IPS-20b (cell line): ENCODE measurements around the gene TXLNG.
"Not testable (repeated sequence)": the region's sequence is repeated elsewhere in the genome, so short reads cannot be mapped to it uniquely, and the experiment has no call there.

Experiments
- H3K27ac ChIP-seq: one replicate; pipeline ENCODE4 v1.5.1; 2013; ENCODE audit warnings: low read length
- H3K27me3 ChIP-seq: 2 replicates; pipeline ENCODE4 v1.6.1; 2013; ENCODE audit warnings: mild to moderate bottlenecking, low read length, inconsistent platforms; ENCODE audit not compliant: insufficient read depth
- H3K36me3 ChIP-seq: 2 replicates; pipeline ENCODE4 v1.6.1; 2013; ENCODE audit warnings: low read depth, mild to moderate bottlenecking, inconsistent platforms, low read length, moderate library complexity; ENCODE audit not compliant: insufficient read depth
- H3K4me1 ChIP-seq: 2 replicates; pipeline ENCODE4 v1.6.1; 2013; ENCODE audit warnings: mild to moderate bottlenecking, control low read depth, inconsistent platforms, low read length, moderate library complexity; ENCODE audit not compliant: insufficient read depth
- H3K4me3 ChIP-seq: 2 replicates; pipeline ENCODE4 v1.5.1; 2013; ENCODE audit warnings: mild to moderate bottlenecking, low read length, inconsistent platforms
- H3K9ac ChIP-seq: 2 replicates; pipeline ENCODE4 v1.6.1; 2013; ENCODE audit warnings: low read depth, mild to moderate bottlenecking, inconsistent platforms, low read length, moderate library complexity
- H3K9me3 ChIP-seq: 2 replicates; pipeline ENCODE4 v1.6.1; 2013; ENCODE audit warnings: mild to moderate bottlenecking, low read depth, low read length, inconsistent platforms; ENCODE audit not compliant: insufficient read depth

Gene TXLNG

GRCh38 chrX:16786139-16786790 is at the start of gene TXLNG:
TXLNG (plus strand) TSS chrX:16786466; CDS start chrX:16786488, 22 bp downstream.
- no peak within 1 kb of the TSS for H3K27ac ChIP-seq

GRCh38 chrX:16737024-16737423 is 49.2 kb upstream of the TXLNG start:
- Histone ChIP-seq H3K27ac (no peak overlapping the region), H3K27me3 (no peaks in the 10 kb centered on the region), H3K9ac (no peak overlapping the region), H3K9me3 (no peaks in the 10 kb centered on the region), H3K4me3 (no peak overlapping the region), H3K4me1 (no peaks in the 10 kb centered on the region), H3K36me3 (peaks cover 58% of the 10 kb centered on the region)

More at GRCh38 chrX:16786139-16786790, at the start of gene TXLNG:
- peaks cover 24% of the 10 kb centered on the region; the same call in 1 of the 2 replicates for H3K36me3 ChIP-seq
- H3K9ac ChIP-seq: peak within 1 kb of the TSS; percentile 90; the same call in 1 of the 2 replicates
- H3K4me3 ChIP-seq: peak within 1 kb of the TSS; percentile 96
- no peaks in the 10 kb centered on the region for H3K27me3 ChIP-seq
- H3K4me1 ChIP-seq: peaks cover 4% of the 10 kb centered on the region; the same call in 1 of the 2 replicates
- no peaks in the 10 kb centered on the region for H3K9me3 ChIP-seq

- no peak overlapping the region for H3K27ac ChIP-seq
- H3K36me3 ChIP-seq: peaks cover 76% of the 10 kb centered on the region
- H3K9me3 ChIP-seq: no peaks in the 10 kb centered on the region
- H3K27me3 ChIP-seq: no peaks in the 10 kb centered on the region
- H3K9ac ChIP-seq: no peak overlapping the region; the same call in 1 of the 2 replicates
- no peaks in the 10 kb centered on the region for H3K4me1 ChIP-seq
- H3K4me3 ChIP-seq: no peak overlapping the region
Observed at GRCh38 chrX:16739574-16739973, 46.7 kb upstream of the TXLNG start.

GRCh38 chrX:16743604-16744325 is 42.5 kb upstream of the TXLNG start:
- no peaks in the 10 kb centered on the region for H3K27me3 ChIP-seq
- no peak overlapping the region for H3K9ac ChIP-seq
- peaks cover 62% of the 10 kb centered on the region for H3K36me3 ChIP-seq
- no peak overlapping the region for H3K4me3 ChIP-seq
- H3K9me3 ChIP-seq: no peaks in the 10 kb centered on the region
- no peak overlapping the region for H3K27ac ChIP-seq
- H3K4me1 ChIP-seq: no peaks in the 10 kb centered on the region

GRCh38 chrX:16745102-16745501 is 41.2 kb upstream of the TXLNG start:
- no peak overlapping the region for H3K4me3 ChIP-seq

GRCh38 chrX:16745659-16746058 is 40.6 kb upstream of the TXLNG start:
- Histone ChIP-seq H3K9me3 (no peaks in the 10 kb centered on the region), H3K36me3 (peaks cover 66% of the 10 kb centered on the region), H3K9ac (no peak overlapping the region), H3K27me3 (no peaks in the 10 kb centered on the region), H3K4me3 (no peak overlapping the region), H3K27ac (no peak overlapping the region), H3K4me1 (no peaks in the 10 kb centered on the region)

More at GRCh38 chrX:16745102-16745501, 41.2 kb upstream of the TXLNG start:
- H3K36me3 ChIP-seq: peaks cover 64% of the 10 kb centered on the region
- no peaks in the 10 kb centered on the region for H3K4me1 ChIP-seq
- no peaks in the 10 kb centered on the region for H3K9me3 ChIP-seq
- H3K9ac ChIP-seq: no peak overlapping the region
- H3K27ac ChIP-seq: no peak overlapping the region
- H3K27me3 ChIP-seq: no peaks in the 10 kb centered on the region

GRCh38 chrX:16748425-16748824 is 37.8 kb upstream of the TXLNG start:
- no peaks in the 10 kb centered on the region for H3K9me3 ChIP-seq
- no peak overlapping the region for H3K9ac ChIP-seq
- no peak overlapping the region for H3K27ac ChIP-seq
- H3K27me3 ChIP-seq: no peaks in the 10 kb centered on the region
- no peak overlapping the region for H3K4me3 ChIP-seq
- no peaks in the 10 kb centered on the region for H3K4me1 ChIP-seq
- peaks cover 49% of the 10 kb centered on the region for H3K36me3 ChIP-seq

GRCh38 chrX:16750136-16750535 is 36.1 kb upstream of the TXLNG start:
- Histone ChIP-seq H3K4me1 (no peaks in the 10 kb centered on the region), H3K27me3 (no peaks in the 10 kb centered on the region), H3K9me3 (no peaks in the 10 kb centered on the region), H3K36me3 (peaks cover 44% of the 10 kb centered on the region), H3K27ac (no peak overlapping the region), H3K4me3 (no peak overlapping the region), H3K9ac (no peak overlapping the region)

GRCh38 chrX:16754019-16754418 is 32.2 kb upstream of the TXLNG start:
- Histone ChIP-seq H3K27ac (no peak overlapping the region), H3K36me3 (peaks cover 56% of the 10 kb centered on the region), H3K4me3 (no peak overlapping the region), H3K9me3 (no peaks in the 10 kb centered on the region), H3K27me3 (no peaks in the 10 kb centered on the region), H3K9ac (no peak overlapping the region), H3K4me1 (no peaks in the 10 kb centered on the region)

GRCh38 chrX:16756724-16757123 is 29.5 kb upstream of the TXLNG start:
- Histone ChIP-seq H3K27ac (no peak overlapping the region), H3K27me3 (no peaks in the 10 kb centered on the region), H3K4me3 (no peak overlapping the region), H3K4me1 (no peaks in the 10 kb centered on the region), H3K36me3 (peaks cover 64% of the 10 kb centered on the region), H3K9ac (no peak overlapping the region), H3K9me3 (no peaks in the 10 kb centered on the region)

GRCh38 chrX:16761500-16761899 is 24.8 kb upstream of the TXLNG start:
- H3K27me3 ChIP-seq, H3K27ac ChIP-seq, H3K9ac ChIP-seq, H3K9me3 ChIP-seq, H3K4me1 ChIP-seq, H3K4me3 ChIP-seq: not testable (repeated sequence)
- H3K36me3 ChIP-seq: peaks cover 38% of the 10 kb centered on the region

GRCh38 chrX:16762579-16762978 is 23.7 kb upstream of the TXLNG start:
- Histone ChIP-seq H3K9ac (no peak overlapping the region), H3K36me3 (peaks cover 30% of the 10 kb centered on the region), H3K4me3 (no peak overlapping the region), H3K27ac (no peak overlapping the region), H3K9me3 (no peaks in the 10 kb centered on the region), H3K27me3 (no peaks in the 10 kb centered on the region), H3K4me1 (no peaks in the 10 kb centered on the region)
